Activated naive CD8-positive, alpha-beta T cell treated with anti-CD3 and anti-CD28 coated beads, Interleukin-2, amount 50 U/mL, for 24 hours (primary cell): ENCODE measurements around the gene CIRBP.
"Not testable (repeated sequence)": the region's sequence is repeated elsewhere in the genome, so short reads cannot be mapped to it uniquely, and the experiment has no call there.

ENCODE experiments used
- ATAC-seq: fragments of 150-1000 bp; cut with Tn5 transposase; one replicate; pipeline ENCODE4 v1.10.0; 2021
- DNase-seq: peaks from one replicate; pipeline ENCODE4 v3.0.0; 2021
- H3K27ac Mint-ChIP-seq: one replicate; pipeline ENCODE4 v1.8.0; 2021; ENCODE audit warnings: mild to moderate bottlenecking, mixed read lengths
- H3K27me3 Mint-ChIP-seq: one replicate; pipeline ENCODE4 v1.8.0; 2021; ENCODE audit warnings: mixed read lengths
- H3K36me3 Mint-ChIP-seq: one replicate; pipeline ENCODE4 v1.8.0; 2021; ENCODE audit warnings: low read depth, mixed read lengths
- H3K4me1 Mint-ChIP-seq: one replicate; pipeline ENCODE4 v1.8.0; 2021; ENCODE audit warnings: mixed read lengths
- H3K4me3 Mint-ChIP-seq: one replicate; pipeline ENCODE4 v1.8.0; 2021; ENCODE audit warnings: mild to moderate bottlenecking, moderate library complexity, mixed read lengths
- H3K9me3 Mint-ChIP-seq: one replicate; pipeline ENCODE4 v1.8.0; 2021; ENCODE audit warnings: mixed read lengths

The CIRBP gene

DNA sequence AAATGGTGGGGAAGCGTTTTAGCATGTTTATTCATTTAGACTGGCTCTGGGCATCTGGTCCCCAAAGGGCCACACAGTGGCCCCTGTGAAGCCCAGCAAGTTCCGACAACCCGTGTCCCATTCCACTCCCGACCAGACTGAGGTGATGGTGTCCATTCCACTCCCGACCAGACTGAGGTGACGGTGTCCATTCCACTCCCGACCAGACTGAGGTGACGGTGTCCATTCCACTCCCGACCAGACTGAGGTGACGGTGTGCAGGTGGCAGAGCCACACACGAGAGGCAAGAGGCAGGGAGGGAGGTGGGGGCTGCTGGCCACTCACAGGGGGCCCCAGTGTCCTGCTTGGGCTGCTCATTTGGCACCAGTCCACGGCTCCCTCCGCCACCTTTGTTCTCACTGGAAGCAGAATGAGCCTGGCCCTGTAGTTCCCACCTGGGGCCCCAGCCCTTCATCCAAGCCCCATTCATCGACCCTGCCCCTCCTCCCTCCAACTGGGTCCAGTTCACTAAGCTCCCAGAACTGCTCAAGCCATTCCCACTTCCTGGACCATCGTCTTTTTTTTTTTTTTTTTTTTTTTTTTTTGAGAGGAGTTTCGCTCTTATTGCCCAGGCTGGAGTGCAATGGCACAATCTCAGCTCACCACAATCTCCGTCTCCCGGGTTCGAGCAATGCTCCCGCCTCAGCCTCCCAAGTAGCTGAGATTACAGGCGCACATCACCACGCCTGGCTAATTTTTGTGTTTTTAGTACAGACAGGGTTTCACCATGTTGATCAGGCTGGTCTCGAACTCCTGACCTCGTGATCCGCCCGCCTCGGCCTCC, 22.7 kb upstream of the CIRBP start:
- H3K4me3 Mint-ChIP-seq, ATAC-seq, DNase-seq, H3K9me3 Mint-ChIP-seq, H3K36me3 Mint-ChIP-seq, H3K27ac Mint-ChIP-seq, H3K27me3 Mint-ChIP-seq: not testable (repeated sequence)
- peaks cover 14% of the 10 kb centered on the region for H3K4me1 Mint-ChIP-seq

DNA sequence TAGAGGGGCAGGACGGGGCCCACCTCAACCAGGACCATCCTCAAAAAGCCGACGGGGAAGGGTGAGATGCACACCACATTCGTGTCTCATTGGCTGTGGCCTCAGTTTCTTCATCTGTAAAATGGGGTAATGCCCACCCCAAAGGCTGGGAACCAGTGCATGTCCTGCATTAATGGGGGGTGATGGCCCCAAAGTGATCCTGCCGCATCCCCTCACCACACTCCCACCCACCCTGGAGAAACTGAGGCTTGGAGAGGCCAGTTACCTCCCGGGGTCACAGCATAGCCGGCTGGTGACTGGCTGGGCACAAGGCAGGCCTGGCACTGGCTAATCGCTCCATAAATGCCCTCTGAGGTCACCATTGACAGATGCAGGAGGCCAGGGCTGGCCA, 21.4 kb upstream of the CIRBP start:
- H3K27me3 Mint-ChIP-seq, result no peaks in the 10 kb centered on the region
- peak overlapping the region; percentile 76 for H3K4me3 Mint-ChIP-seq
- H3K4me1 Mint-ChIP-seq, result peaks cover 19% of the 10 kb centered on the region
- H3K9me3 Mint-ChIP-seq, result no peaks in the 10 kb centered on the region
- DNase-seq, result no peak
- H3K27ac Mint-ChIP-seq, result no peak overlapping the region
- no peak for ATAC-seq
- H3K36me3 Mint-ChIP-seq, result peaks cover 13% of the 10 kb centered on the region

DNA sequence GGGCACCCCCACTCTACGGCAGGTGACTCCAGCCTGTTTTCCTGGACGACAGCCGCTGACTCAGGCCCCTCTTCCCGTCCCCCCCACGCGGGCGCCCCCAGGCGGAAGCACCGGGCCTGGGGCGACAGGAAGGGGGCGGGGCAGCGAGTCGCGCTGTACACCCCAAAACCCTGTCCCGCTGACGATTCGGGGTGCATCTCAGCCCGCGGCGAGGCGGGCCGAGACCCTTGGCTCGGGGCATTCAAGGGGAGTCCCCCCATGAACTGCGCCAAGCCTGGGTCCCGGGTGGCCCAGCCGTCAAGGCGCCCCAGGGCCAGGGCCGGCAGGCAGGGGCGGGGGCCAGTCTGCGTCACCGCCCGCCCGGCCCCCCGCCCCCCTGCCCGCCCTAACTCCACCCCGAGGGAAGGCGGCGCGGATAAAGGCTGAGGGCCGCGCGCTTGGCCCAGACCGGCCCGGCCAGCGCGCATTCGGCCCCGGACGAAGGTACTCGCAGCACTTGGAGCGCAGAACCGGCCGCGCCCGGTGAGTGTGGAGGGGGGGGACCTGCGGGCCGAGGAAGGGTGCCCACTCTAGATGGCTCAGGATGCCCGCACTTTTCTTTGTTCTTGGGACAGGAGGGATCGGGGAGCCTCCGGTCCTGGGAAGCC, 20.9 kb upstream of the CIRBP start, which contains the start of gene MIDN:
Gene MIDN (plus strand): TSS at position 445 of the 647 bp plus-strand sequence. CDS start 1,714 bp downstream, outside the sequence.
- H3K27me3 Mint-ChIP-seq, result no peaks in the 10 kb centered on the region
- ATAC-seq (peak; percentile 5), DNase-seq (peak; percentile 77)
- no peaks in the 10 kb centered on the region for H3K9me3 Mint-ChIP-seq
- peaks cover 11% of the 10 kb centered on the region for H3K36me3 Mint-ChIP-seq
- peaks cover 15% of the 10 kb centered on the region for H3K4me1 Mint-ChIP-seq
- peak within 1 kb of the TSS; percentile 76 for H3K4me3 Mint-ChIP-seq
- H3K27ac Mint-ChIP-seq, result peak within 1 kb of the TSS; percentile 81

DNA sequence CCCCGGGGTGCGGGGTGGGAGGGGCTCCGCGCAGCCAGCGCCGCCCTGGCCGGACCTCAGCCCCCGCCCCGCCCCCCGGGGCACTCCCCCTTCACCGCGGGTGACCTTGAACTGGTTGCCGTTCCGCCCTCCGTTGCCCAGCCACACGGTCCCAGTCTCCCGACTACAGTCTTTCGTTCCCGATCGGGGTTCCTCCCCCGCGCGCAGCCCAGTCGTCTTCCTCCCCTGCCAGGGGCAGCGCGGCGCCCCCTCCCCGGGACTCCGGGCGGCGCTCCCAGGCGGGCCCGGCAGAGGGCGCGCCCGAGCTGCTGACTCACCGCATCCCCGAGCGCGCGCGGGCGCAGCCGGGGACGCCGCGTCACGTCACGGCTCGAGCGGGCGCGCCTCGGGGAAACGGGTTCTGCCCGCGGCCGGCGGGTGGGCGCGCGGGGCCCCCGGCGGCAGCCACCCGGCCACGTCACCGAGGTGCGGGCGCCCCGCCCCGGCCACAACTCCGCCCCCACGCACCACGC, 20.3 kb upstream of the CIRBP start:
- H3K4me3 Mint-ChIP-seq, result peak overlapping the region; percentile 76
- H3K27ac Mint-ChIP-seq, result peak overlapping the region; percentile 81
- DNase-seq (peak; percentile 85), ATAC-seq (peak; percentile 1)
- no peaks in the 10 kb centered on the region for H3K9me3 Mint-ChIP-seq
- peaks cover 17% of the 10 kb centered on the region for H3K4me1 Mint-ChIP-seq
- H3K36me3 Mint-ChIP-seq, result peaks cover 13% of the 10 kb centered on the region
- H3K27me3 Mint-ChIP-seq, result no peaks in the 10 kb centered on the region

DNA sequence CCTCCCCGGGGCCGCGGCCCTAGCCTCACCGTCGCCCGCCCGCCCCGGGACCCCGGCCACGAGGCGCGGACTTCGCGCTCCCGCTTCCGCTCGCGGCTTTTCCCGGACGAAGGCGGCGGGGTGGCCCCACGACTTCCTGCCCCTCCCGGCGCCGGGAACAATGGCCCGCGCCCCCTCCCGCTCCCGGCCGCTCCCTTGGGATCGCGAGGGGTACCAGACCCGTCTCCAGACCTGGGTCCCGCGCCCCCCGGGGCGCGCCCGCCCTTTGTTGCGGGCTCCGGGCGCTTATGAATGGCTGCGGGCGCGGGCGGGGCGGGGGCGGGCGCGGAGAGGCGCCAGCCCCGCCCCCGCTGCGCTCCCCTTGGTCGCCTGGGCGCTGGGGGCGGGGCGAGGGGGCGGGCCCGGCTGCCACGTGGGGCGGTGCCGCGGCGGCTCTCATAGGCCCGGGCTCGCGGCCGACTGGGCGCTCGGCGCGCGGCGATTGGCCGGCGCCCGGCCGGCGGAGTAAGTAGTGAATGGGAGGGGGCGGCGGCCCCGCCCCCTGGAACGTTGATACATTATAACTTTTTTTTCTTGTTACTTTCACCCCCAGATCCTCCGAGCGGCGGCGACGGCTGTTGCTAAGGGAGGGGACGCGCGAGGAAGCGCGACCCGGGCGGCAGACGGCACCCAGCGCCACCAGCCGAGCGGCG, 19.7 kb upstream of the CIRBP start:
- peak; percentile 95 for DNase-seq
- Mint-ChIP-seq H3K4me1 (peaks cover 18% of the 10 kb centered on the region), H3K27ac (peak overlapping the region; percentile 78), H3K4me3 (peak overlapping the region; percentile 75), H3K9me3 (no peaks in the 10 kb centered on the region), H3K27me3 (no peaks in the 10 kb centered on the region), H3K36me3 (peaks cover 14% of the 10 kb centered on the region)
- ATAC-seq, result peak; percentile 30

DNA sequence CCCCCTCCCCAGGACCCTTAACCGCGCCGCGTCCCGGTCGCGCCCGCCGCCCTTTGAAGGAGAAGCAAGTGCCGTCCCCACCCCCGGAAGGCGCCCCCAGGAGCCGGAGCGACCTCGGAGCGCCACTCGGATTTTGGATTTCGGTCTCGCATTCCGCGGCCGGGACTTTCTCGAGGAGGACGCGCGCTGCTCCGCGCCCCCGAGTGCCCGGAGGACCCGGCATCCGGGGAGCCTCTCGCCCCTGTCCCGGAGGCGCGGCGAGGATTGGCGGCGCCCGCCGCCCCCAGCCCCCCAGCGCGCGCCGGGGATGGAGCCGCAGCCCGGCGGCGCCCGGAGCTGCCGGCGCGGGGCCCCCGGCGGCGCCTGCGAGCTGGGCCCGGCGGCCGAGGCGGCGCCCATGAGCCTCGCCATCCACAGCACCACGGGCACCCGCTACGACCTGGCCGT, 19.1 kb upstream of the CIRBP start:
- Mint-ChIP-seq H3K4me1 (peaks cover 19% of the 10 kb centered on the region), H3K36me3 (peaks cover 20% of the 10 kb centered on the region), H3K4me3 (peak overlapping the region; percentile 75), H3K27me3 (no peaks in the 10 kb centered on the region), H3K27ac (peak overlapping the region; percentile 78), H3K9me3 (no peaks in the 10 kb centered on the region)
- no peak for ATAC-seq
- DNase-seq, result no peak

DNA sequence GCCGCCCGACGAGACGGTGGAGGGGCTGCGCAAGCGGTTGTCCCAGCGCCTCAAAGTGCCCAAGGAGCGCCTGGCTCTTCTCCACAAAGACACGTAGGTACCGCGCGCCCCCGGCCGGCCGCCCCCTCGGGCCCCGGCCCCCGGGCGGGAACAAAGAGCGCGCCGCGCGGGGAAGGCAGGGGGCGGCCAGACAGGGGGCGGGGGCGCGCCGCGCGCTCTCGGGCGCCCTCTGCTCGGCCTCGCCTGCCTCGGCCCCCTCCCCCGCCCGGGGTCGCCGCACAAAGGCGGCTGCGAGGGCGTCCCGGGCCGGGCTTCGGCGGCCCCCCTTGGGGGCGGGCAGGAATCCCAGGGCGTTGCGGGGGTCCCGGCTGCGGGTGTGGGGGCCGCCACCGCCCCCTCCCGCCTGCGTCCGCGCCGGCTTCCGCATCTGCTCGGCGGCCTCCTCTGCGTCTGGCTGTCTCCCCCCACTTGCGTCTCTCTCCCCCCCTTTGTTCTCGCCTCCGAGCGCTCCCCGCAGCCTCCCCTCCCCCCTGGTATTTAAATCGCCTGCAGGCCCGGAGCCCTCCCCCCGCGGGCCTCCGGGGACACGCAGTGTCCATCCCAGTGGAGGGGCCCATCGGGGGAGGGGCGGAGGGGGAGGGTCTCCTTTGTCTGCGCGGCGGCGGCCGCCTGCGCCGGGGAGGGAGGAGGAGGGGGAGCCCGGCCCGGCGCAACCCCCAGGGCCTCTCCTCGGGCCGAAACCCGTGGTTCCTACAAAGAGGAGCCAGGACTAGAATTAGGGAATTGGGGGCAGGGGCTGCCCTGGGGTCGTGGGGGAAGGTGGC, 18.5 kb upstream of the CIRBP start:
- H3K36me3 Mint-ChIP-seq, result peaks cover 22% of the 10 kb centered on the region
- H3K27me3 Mint-ChIP-seq, result no peaks in the 10 kb centered on the region
- no peak for ATAC-seq
- peak; percentile 57 for DNase-seq
- no peaks in the 10 kb centered on the region for H3K9me3 Mint-ChIP-seq
- peak overlapping the region; percentile 93 for H3K4me3 Mint-ChIP-seq
- H3K27ac Mint-ChIP-seq, result peak overlapping the region; percentile 93
- H3K4me1 Mint-ChIP-seq, result peaks cover 19% of the 10 kb centered on the region

DNA sequence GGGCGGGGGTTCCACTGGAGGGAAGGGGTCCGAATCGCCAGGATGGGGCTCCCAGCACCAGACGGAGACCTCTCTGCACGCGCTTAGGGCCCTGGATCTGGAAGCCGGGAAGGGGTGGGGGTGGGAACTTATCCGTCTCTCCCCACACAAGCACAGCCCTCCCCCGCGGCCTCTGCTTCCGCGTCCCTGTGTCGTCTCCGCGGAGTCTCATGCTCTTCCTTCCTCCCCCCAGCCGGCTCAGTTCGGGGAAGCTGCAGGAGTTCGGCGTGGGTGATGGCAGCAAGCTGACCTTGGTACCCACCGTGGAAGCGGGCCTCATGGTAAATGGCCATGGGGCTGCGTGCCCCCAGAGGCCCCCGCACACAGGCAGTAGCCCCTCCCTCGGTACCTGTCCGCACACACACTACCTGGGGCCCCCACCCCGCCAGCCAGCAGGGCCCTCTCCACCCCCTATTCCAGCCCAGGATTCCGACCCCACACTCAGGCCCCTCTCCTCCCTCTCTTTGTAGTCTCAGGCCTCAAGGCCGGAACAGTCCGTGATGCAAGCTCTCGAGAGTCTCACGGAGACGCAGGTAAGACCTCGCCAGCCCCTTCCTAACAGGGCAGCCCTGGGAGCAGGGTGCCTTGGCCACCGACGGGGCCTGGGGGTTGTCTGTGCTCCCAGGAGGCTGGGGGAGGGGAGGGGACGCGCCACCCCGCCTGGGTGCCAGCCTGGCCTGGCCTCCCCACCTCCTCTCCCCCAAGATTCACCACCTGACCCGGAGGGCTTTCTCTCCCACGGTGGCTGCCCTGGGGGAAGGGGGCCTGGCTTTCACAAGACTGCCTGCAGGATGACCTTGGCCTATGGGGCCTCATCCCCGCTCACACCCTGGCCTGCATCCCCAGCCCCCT, 17.6 kb upstream of the CIRBP start:
- Mint-ChIP-seq H3K27ac (peak overlapping the region; percentile 93), H3K9me3 (no peaks in the 10 kb centered on the region), H3K36me3 (peaks cover 22% of the 10 kb centered on the region), H3K4me3 (peak overlapping the region; percentile 93), H3K27me3 (no peaks in the 10 kb centered on the region), H3K4me1 (peaks cover 23% of the 10 kb centered on the region)
- DNase-seq (peak; percentile 71), ATAC-seq (peak; percentile 0)

DNA sequence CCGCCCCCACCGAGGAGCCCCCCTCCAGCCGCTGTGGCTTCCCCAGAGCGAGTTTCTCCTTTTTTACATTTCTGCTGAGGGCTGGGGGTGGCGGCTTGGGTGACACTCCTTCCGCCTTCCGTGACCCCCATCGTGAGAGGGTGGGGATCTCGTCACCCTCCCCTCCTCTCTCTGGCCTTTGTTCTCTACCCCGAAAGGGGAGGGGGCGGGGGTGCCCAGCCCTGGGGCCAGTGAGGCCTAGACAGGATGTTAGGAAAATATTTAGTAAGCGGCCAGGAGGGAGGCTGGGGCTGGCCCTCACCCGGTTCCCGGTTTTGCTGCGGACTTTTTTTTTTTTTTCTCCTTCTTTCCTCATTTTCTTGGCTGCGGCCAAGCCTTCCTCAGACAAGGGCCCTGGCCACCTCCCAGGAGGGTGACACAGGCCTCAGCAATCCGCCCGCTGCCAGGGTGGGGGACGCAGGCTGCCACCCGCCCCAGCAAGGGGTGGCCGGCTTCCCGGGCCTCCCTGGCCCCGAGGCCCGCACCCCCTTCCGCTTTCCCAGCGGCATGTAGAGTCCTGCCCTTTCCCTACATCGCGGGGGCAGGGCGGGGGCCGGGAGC, 16.8 kb upstream of the CIRBP start:
- peak overlapping the region; percentile 93 for H3K4me3 Mint-ChIP-seq
- ATAC-seq (peak; percentile 22), DNase-seq (peak; percentile 81)
- no peaks in the 10 kb centered on the region for H3K9me3 Mint-ChIP-seq
- peaks cover 24% of the 10 kb centered on the region for H3K4me1 Mint-ChIP-seq
- peak overlapping the region; percentile 77 for H3K27ac Mint-ChIP-seq
- H3K27me3 Mint-ChIP-seq, result no peaks in the 10 kb centered on the region
- peaks cover 23% of the 10 kb centered on the region for H3K36me3 Mint-ChIP-seq

DNA sequence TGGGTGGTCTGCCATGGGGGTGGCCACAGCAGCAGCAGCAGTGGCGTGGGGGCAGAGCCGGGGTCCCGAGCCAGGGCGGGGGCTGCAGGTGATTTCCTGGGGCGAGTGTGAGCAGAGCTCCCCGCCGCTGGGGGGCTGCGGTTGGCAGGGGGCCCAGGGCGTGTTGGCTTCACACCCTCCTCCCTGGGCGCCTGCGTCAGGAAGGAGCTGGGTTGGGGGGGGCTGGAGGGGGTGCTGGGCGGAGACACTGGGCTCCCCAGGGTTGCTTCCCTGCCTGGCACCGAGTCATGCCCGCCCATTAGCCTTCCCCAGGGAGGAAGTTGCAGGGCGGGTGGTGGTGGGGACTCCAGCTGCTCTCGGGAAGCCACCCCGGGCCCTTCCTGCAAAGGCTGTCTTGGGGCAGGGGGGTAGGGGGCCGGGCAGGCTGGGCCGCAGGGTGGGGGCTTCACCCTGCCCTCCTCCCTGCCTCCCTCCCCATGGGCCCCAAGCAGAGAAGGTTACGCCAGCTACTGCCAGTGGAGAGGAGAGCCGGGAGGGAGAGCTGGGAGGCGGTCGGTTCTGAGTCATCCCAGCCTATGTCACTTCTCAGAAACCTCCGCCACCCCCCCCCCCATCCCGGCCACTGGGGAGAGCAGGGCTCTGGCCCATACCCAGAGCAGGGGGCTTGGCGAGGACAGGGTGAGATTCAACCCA, 16.2 kb upstream of the CIRBP start:
- no peaks in the 10 kb centered on the region for H3K9me3 Mint-ChIP-seq
- peak; percentile 60 for ATAC-seq
- peaks cover 28% of the 10 kb centered on the region for H3K36me3 Mint-ChIP-seq

DNA sequence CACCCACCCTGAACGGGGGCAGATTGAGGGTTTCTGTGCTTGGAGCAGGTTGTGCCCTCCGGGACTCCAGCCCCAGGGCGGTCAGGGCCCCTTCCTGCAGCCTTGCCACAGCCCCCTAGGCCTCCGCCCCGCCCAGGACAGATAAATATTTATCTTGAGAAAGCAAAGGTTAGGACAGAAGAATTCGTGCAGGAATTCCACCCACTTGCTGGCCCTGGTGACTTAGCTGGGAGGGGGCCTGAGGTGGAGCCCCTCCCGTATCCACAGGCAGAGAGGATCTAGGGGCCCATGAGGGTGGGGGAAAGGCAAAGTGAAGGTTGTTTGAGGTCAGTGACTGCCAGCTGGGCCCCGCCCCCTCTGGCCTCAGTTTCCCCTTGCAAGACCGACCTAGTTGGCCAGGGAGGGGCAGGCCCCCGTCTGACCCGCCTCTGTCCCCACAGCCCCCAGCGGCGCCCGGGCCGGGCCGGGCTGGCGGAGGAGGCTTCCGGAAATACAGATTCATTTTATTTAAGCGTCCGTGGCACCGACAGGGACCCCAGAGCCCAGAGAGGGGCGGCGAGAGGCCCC, 15.5 kb upstream of the CIRBP start:
- Mint-ChIP-seq H3K9me3 (no peaks in the 10 kb centered on the region), H3K4me1 (peaks cover 37% of the 10 kb centered on the region), H3K4me3 (peak overlapping the region; percentile 93), H3K27ac (peak overlapping the region; percentile 87), H3K27me3 (no peaks in the 10 kb centered on the region), H3K36me3 (peaks cover 29% of the 10 kb centered on the region)
- ATAC-seq (no peak), DNase-seq (no peak)

More for the DNA sequence above, 16.2 kb upstream of the CIRBP start:
- Mint-ChIP-seq H3K4me3 (peak overlapping the region; percentile 93), H3K4me1 (peaks cover 31% of the 10 kb centered on the region), H3K27ac (peak overlapping the region; percentile 87), H3K27me3 (no peaks in the 10 kb centered on the region)
- DNase-seq, result peak; percentile 88

DNA sequence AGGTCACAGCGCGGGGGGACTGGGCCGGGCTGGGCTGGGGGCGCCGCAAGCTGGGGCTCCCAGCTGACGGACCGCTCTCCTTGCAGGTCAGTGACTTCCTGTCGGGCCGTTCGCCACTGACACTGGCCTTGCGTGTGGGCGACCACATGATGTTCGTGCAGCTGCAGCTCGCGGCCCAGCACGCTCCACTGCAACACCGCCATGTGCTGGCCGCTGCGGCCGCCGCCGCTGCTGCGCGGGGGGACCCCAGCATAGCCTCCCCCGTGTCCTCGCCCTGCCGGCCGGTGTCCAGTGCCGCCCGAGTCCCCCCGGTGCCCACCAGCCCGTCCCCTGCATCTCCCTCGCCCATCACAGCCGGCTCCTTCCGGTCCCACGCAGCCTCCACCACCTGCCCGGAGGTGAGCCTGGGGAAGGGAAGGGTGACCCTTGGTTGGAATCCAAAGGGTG, 15.0 kb upstream of the CIRBP start:
- H3K27me3 Mint-ChIP-seq, result no peaks in the 10 kb centered on the region
- H3K4me1 Mint-ChIP-seq, result peaks cover 42% of the 10 kb centered on the region
- H3K4me3 Mint-ChIP-seq, result no peak overlapping the region
- no peak for DNase-seq
- H3K9me3 Mint-ChIP-seq, result no peaks in the 10 kb centered on the region
- ATAC-seq, result no peak
- peaks cover 29% of the 10 kb centered on the region for H3K36me3 Mint-ChIP-seq
- peak overlapping the region; percentile 59 for H3K27ac Mint-ChIP-seq
